Ovary (tissue), 9 donors: ENCODE results near the gene KRT85. TPM values are rescaled to one million over a fixed set of nuclear protein-coding genes. Genes with fewer than 3 reads are reported as not detected.
A peak's percentile ranks its signal among the peaks of the same experiment; 100 is the strongest.

ENCODE experiments used
- DNase-seq, 5 donors: peaks; one replicate each; pipeline ENCODE4 v3.0.0-alpha.2; 2019 to 2020
- H3K27ac ChIP-seq, 2 donors: fragments of 200-600 bp; one replicate each; pipeline versions ENCODE4 v1.5.1 to v1.8.0; 2019 to 2022
- H3K27me3 ChIP-seq: fragments of 200-600 bp; one replicate; pipeline ENCODE4 v1.8.0; 2022
- H3K36me3 ChIP-seq: fragments of 200-600 bp; sonication (generic); one replicate; pipeline ENCODE4 v1.5.1; 2019
- H3K4me1 ChIP-seq: one replicate; pipeline ENCODE4 v1.8.1; 2013; ENCODE audit warnings: mild to moderate bottlenecking, moderate library complexity; ENCODE audit not compliant: insufficient read depth
- H3K4me3 ChIP-seq: fragments of 200-600 bp; sonication (generic); one replicate; pipeline ENCODE4 v1.5.1; 2017
- H3K9me3 ChIP-seq, 2 donors: fragments of 200-600 bp in 1 of 2; sonication (generic) in 1 of 2; one replicate each; pipeline versions ENCODE4 v1.5.1 to v1.8.1; 2013 to 2019; ENCODE audit warnings: mild to moderate bottlenecking in 1 of 2, moderate library complexity in 1 of 2
- CTCF ChIP-seq, 3 donors: fragments of 450-650 bp in 2 of 3; fragments of 200-600 bp in 1 of 3; IDR thresholded peaks; one replicate each; pipeline versions ENCODE4 v1.5.1 to v1.8.0; 2016 to 2022; ENCODE audit warnings: antibody characterized with exemption in 3 of 3, mild to moderate bottlenecking in 1 of 3
- EP300 ChIP-seq: sonication (generic); formaldehyde crosslinking; IDR thresholded peaks from one replicate; pipeline ENCODE4 v1.6.1; 2017; ENCODE audit warnings: antibody characterized with exemption
- POLR2A ChIP-seq: fragments of 450-650 bp; IDR thresholded peaks from one replicate; pipeline ENCODE4 v1.6.1; 2017; ENCODE audit warnings: antibody characterized with exemption, mild to moderate bottlenecking, moderate library complexity
- WGBS, 3 donors: extraction: QIAGEN DNeasy Blood & Tissue Kit in 1 of 3; methylation state at CpG; one replicate each; pipeline versions ENCODE4 v1.1.5 to v1.1.7; 2013 to 2017; 5-methylcytosine and 5-hydroxymethylcytosine counted together
- intact Hi-C, 4 donors: fragments of 100-400 bp; cut with DNase I; formaldehyde crosslinking; loops; one replicate each; pipeline versions ENCODE4 v1.11.0 to v1.15.1; 2022 to 2023
- polyA plus RNA-seq, 2 donors: library from polyadenylated mRNA; stranded (reverse); fragments of 200-250 nt in 1 of 2; fragments of 350-450 nt in 1 of 2; fragmentation: Illumina TruSeq in 1 of 2; extraction: RNeasy Lipid Tissue Mini Kit (QIAGEN cat#74804) in 1 of 2; gene quantifications; one replicate each; pipeline ENCODE4 v1.2.3, GENCODE V29; 2013 to 2014
- total RNA-seq, 7 donors: library from RNA; depleted of rRNA in 2 of 7; stranded (reverse); fragments of >200 nt in 2 of 7; fragmentation: NEBNext Ultra II Directional in 3 of 7; extraction: Animal tissue kit (Norgen Biotek cat#: 25700) in 3 of 7; gene quantifications; one replicate each; pipeline versions ENCODE4 v1.1.0 to v1.2.4, GENCODE V29; 2016 to 2023
- donor health status: DM: no; HTN: no; CAD: no; lungs with moderate emphysema.
- donor health status: DM: no; HTN: no; CAD: no.
- donor health status: Bipolar disorder and iron deficiency.
- donor health status: DM: yes; HTN: yes; CAD: no.
- donor health status: DM: no; HTN: no; CAD: no.
- donor health status: DM: yes; HTN: yes; CAD: no.

KRT85 gene
- total and polyA plus RNA-seq, 9 donors, result not detected

- H3K27me3 ChIP-seq, result no peaks in the 10 kb centered on the region
- H3K36me3 ChIP-seq, result no peaks in the 10 kb centered on the region
- TF ChIP-seq POLR2A (no peak), EP300 (no peak), CTCF (IDR thresholded peaks at IDR 0.05) (no peak)
- no peaks in the 10 kb centered on the region for H3K4me1 ChIP-seq
- 84 to 92% (median 85%) methylated on average over 3 of the region's 3 CpGs for WGBS, 3 donors
- H3K9me3 ChIP-seq, result peaks cover 0 to 5% of the 10 kb centered on the region in 2 donors
- intact Hi-C loops, result no loop called here
- H3K27ac ChIP-seq, result no peak overlapping the region
- H3K4me3 ChIP-seq, result no peak overlapping the region
- no peak for DNase-seq
Measured at GRCh38 chr12:52331833-52332232, 35.4 kb downstream of the KRT85 start.

- WGBS, 3 donors, result 22 to 46% (median 41%) methylated on average over 1 of the region's 1 CpG
Measured at GRCh38 chr12:52331039-52331438, 36.2 kb downstream of the KRT85 start.

DNA sequence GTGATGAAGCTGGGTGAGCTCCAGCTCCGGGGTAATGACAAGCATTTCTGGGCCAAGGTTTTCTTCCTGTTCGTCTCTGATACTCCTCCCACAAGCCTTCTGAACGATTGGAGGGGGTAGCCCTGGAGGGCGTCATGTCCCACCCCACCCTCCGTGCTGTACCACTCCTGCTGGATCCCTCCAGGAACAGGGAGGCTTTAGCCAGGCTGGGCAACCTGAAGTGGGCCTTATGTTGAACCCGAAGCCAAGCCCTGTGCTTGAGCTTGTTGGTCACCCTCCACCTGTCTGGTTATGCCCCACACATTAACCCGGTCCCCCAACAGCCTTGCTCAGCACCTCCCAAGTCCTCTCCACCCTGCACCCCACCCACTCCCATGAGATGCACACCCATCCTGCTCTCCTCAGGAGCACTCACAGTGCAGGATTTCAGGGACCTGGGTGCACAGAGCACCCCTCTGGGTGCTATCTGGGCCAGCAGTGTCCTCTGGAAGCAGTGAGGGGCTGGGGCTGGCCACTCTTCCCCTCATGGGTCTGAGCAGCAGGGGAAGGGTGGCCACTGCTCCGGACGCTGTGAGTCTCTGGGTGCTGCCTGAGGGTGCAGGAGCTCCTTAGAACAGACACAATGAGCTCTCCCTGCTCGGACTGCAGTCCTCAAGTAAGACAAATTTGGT lies 39.3 kb downstream of the KRT85 start:
- H3K27me3 ChIP-seq, result no peaks in the 10 kb centered on the region
- no peak overlapping the region for H3K27ac ChIP-seq
- no peaks in the 10 kb centered on the region for H3K9me3 ChIP-seq
- no peak for TF ChIP-seq POLR2A
- no peak for TF ChIP-seq EP300
- TF ChIP-seq CTCF (IDR thresholded peaks at IDR 0.05), result no peak
- no peak overlapping the region for H3K4me3 ChIP-seq
- 57 to 73% (median 66%) methylated on average over 10 of the region's 10 CpGs for WGBS, 3 donors
- intact Hi-C loops, result no loop called here
- no peak for DNase-seq
- no peaks in the 10 kb centered on the region for H3K4me1 ChIP-seq
- H3K36me3 ChIP-seq, result no peaks in the 10 kb centered on the region

More at GRCh38 chr12:52331039-52331438, 36.2 kb downstream of the KRT85 start:
- H3K27ac ChIP-seq, result no peak overlapping the region
- intact Hi-C loops, result no loop called here
- H3K36me3 ChIP-seq, result no peaks in the 10 kb centered on the region
- no peak for TF ChIP-seq EP300
- TF ChIP-seq POLR2A, result no peak
- TF ChIP-seq CTCF (IDR thresholded peaks at IDR 0.05), result no peak
- no peak for DNase-seq
- H3K4me3 ChIP-seq, result no peak overlapping the region
- H3K4me1 ChIP-seq, result no peaks in the 10 kb centered on the region
- peaks cover 0 to 5% of the 10 kb centered on the region in 2 donors for H3K9me3 ChIP-seq
- H3K27me3 ChIP-seq, result no peaks in the 10 kb centered on the region

DNA sequence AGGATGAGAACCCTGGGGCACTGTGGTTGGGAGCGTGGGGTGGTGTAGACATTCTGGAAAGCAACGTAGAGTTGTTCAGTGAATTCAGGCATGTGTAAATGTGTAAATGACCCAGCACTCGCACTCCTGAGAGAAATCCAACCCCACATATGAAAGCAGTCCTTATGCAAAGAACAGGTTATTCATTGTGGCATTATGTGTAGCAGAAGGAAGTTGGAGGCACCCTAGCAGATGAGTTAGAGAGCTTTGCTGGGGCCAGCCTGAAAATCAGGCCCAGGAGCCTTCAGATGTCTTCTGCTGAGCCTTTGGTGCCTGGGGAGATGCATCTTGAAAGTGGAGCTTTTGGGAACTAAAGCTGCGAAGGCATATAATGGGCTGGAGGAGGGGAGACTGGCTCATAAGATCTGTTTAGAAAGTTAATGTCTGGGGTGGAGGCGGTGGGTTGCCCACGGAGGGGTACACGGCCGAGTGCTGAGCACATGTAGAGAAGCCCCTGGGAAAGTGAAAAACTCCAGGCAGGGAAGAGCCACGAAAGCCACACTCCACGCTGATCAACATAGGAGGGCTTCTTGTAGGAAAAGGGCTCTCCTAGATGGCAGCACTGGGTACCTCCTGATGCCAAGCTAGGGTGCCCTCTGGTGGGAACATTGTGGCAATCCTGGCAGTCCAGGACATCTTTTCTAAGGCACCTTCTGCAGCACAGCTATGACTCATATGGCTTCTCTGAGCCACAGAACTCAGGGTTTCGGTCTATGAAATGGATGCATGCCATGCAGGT lies 40.0 kb downstream of the KRT85 start:
- Histone ChIP-seq H3K9me3 (no peaks in the 10 kb centered on the region), H3K4me3 (no peak overlapping the region), H3K4me1 (no peaks in the 10 kb centered on the region), H3K36me3 (no peaks in the 10 kb centered on the region), H3K27me3 (no peaks in the 10 kb centered on the region), H3K27ac (no peak overlapping the region)
- DNase-seq, result peak in 1 of 5 donors; percentile 29
- intact Hi-C loops, result no loop called here
- 48 to 58% (median 49%) methylated on average over 11 of the region's 11 CpGs for WGBS, 3 donors
- TF ChIP-seq CTCF (IDR thresholded peaks at IDR 0.05), result no peak
- no peak for TF ChIP-seq POLR2A
- no peak for TF ChIP-seq EP300
